ENCODE results near the gene CCDC178.

DNA sequence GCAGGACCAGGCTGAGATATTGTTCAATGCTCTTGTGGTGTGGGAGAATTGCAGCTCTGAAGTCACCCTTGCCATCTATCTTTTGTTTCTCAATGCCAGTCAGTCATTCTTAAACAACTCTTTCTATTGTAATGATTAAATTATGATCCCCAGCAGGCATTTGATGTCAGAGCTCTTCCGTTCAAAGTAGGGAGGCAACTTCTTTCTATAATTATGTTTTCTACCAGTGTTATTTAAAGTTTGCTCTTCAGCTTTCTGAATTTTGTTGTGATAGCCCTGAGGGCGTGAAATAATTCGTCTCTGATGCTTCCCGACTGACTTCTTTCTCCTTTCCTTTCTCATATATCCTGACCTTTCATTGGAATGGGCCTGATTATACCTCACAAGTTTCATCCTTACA is 506.3 kb downstream of the CCDC178 start:
- no peak for TF ChIP-seq CTCF (IDR thresholded peaks at IDR 0.05; ENCODE audit: poor library complexity, severe bottlenecking)
- no peak for TF ChIP-seq EP300 (conservative IDR thresholded peaks at IDR 0.05; ENCODE audit: poor library complexity, severe bottlenecking)
- no peak for TF ChIP-seq EZH2 (IDR thresholded peaks at IDR 0.05; ENCODE audit: borderline replicate concordance, insufficient read depth, low read length, poor library complexity, severe bottlenecking)
